DOHH2 (cell line): ENCODE measurements around the gene ATXN7.

Source experiments
- H3F3A ChIP-seq: fragments of 200-600 bp; sonication (generic), shearing (Covaris generic); 2 replicates; pipeline ENCODE4 v1.6.0; 2016; ENCODE audit warnings: antibody characterized with exemption, mild to moderate bottlenecking; ENCODE audit not compliant: control insufficient read depth, insufficient read depth
- H3K27ac ChIP-seq: fragments of 200-600 bp; sonication (generic); 2 replicates; pipeline ENCODE4 v1.5.1; 2014; ENCODE audit warnings: low read depth, mild to moderate bottlenecking, low read length, moderate library complexity
- H3K27me3 ChIP-seq: fragments of 200-600 bp; sonication (generic); 2 replicates; pipeline ENCODE4 v1.6.1; 2014; ENCODE audit warnings: mild to moderate bottlenecking, low read length, mixed read lengths; ENCODE audit not compliant: control insufficient read depth
- H3K36me3 ChIP-seq: fragments of 200-600 bp; sonication (generic); 2 replicates; pipeline ENCODE4 v1.6.1; 2014; ENCODE audit warnings: mild to moderate bottlenecking, low read length, moderate library complexity, mixed read lengths; ENCODE audit not compliant: control insufficient read depth
- H3K4me1 ChIP-seq: fragments of 200-600 bp; sonication (generic); 2 replicates; pipeline ENCODE4 v1.6.1; 2014; ENCODE audit warnings: mild to moderate bottlenecking, low read length, mixed read lengths; ENCODE audit not compliant: control insufficient read depth
- H3K4me2 ChIP-seq: fragments of 200-600 bp; sonication (generic); 2 replicates; pipeline ENCODE4 v1.6.0; 2014; ENCODE audit warnings: mild to moderate bottlenecking, low read length, moderate library complexity
- H3K4me3 ChIP-seq: fragments of 200-600 bp; sonication (generic); 2 replicates; pipeline ENCODE4 v1.5.1; 2014; ENCODE audit warnings: mild to moderate bottlenecking, low read length, mixed read lengths
- H3K79me2 ChIP-seq: fragments of 200-600 bp; sonication (generic); 2 replicates; pipeline ENCODE4 v1.6.1; 2014; ENCODE audit warnings: mild to moderate bottlenecking, low read length, mixed read lengths; ENCODE audit not compliant: control insufficient read depth
- H3K9me2 ChIP-seq: fragments of 200-600 bp; sonication (generic); replicated peaks from 2 replicates; pipeline ENCODE4 v1.6.1; 2014; ENCODE audit warnings: mild to moderate bottlenecking, low read length, mixed read lengths; ENCODE audit not compliant: control insufficient read depth
- H3K9me3 ChIP-seq: fragments of 200-600 bp; sonication (generic); 2 replicates; pipeline ENCODE4 v1.6.1; 2014; ENCODE audit warnings: antibody characterized with exemption, low read length, mixed read lengths; ENCODE audit not compliant: control insufficient read depth, insufficient read depth
- H4K20me1 ChIP-seq: fragments of 200-600 bp; sonication (generic); 2 replicates; pipeline ENCODE4 v1.6.0; 2014; ENCODE audit warnings: low read depth, mild to moderate bottlenecking, antibody characterized with exemption, low read length, moderate library complexity; ENCODE audit not compliant: control insufficient read depth, insufficient read depth
- CTCF ChIP-seq: fragments of 200-600 bp; sonication (generic); IDR thresholded peaks from one replicate; pipeline ENCODE4 v1.5.1; 2014; ENCODE audit warnings: antibody characterized with exemption, mild to moderate bottlenecking, low read depth, low read length; ENCODE audit not compliant: poor library complexity, severe bottlenecking
- EZH2phosphoT487 ChIP-seq: fragments of 200-600 bp; sonication (generic); IDR thresholded peaks from 2 replicates; pipeline ENCODE4 v1.6.1; 2017; ENCODE audit warnings: borderline replicate concordance, mild to moderate bottlenecking, antibody characterized with exemption, low read length, moderate library complexity, mixed read lengths

Gene ATXN7

GRCh38 chr3:63886858-63887257 lies 23.2 kb downstream of the ATXN7 start:
- Histone ChIP-seq H3F3A (no peaks in the 10 kb centered on the region), H3K36me3 (peaks cover 11% of the 10 kb centered on the region), H3K9me2 (no peaks in the 10 kb centered on the region), H3K4me3 (no peak overlapping the region), H3K4me1 (no peaks in the 10 kb centered on the region), H3K27ac (no peak overlapping the region), H3K79me2 (peaks cover 75% of the 10 kb centered on the region), H3K4me2 (no peak overlapping the region), H4K20me1 (no peaks in the 10 kb centered on the region), H3K27me3 (no peaks in the 10 kb centered on the region), H3K9me3 (no peaks in the 10 kb centered on the region)
- no peak for TF ChIP-seq CTCF

- no peak for TF ChIP-seq CTCF
- no peak for TF ChIP-seq EZH2phosphoT487
- peaks cover 75% of the 10 kb centered on the region for H3K79me2 ChIP-seq
- H3K4me1 ChIP-seq, result peaks cover 11% of the 10 kb centered on the region; the same call in 1 of the 2 replicates
These were observed 27.9 kb downstream of the ATXN7 start for GRCh38 chr3:63891518-63891917.

GRCh38 chr3:63892773-63893352 lies 29.2 kb downstream of the ATXN7 start:
- H3K79me2 ChIP-seq, result peaks cover 75% of the 10 kb centered on the region

More at GRCh38 chr3:63891518-63891917, 27.9 kb downstream of the ATXN7 start:
- H4K20me1 ChIP-seq, result no peaks in the 10 kb centered on the region
- H3K9me3 ChIP-seq, result no peaks in the 10 kb centered on the region
- H3F3A ChIP-seq, result no peaks in the 10 kb centered on the region
- H3K9me2 ChIP-seq, result no peaks in the 10 kb centered on the region
- H3K36me3 ChIP-seq, result peaks cover 18% of the 10 kb centered on the region
- no peaks in the 10 kb centered on the region for H3K27me3 ChIP-seq
- H3K27ac ChIP-seq, result no peak overlapping the region
- no peak overlapping the region for H3K4me3 ChIP-seq
- no peak overlapping the region for H3K4me2 ChIP-seq

More at GRCh38 chr3:63892773-63893352, 29.2 kb downstream of the ATXN7 start:
- Histone ChIP-seq H3K4me3 (no peak overlapping the region), H3K4me2 (no peak overlapping the region), H3K9me2 (no peaks in the 10 kb centered on the region), H3F3A (no peaks in the 10 kb centered on the region), H3K9me3 (no peaks in the 10 kb centered on the region), H3K36me3 (peaks cover 18% of the 10 kb centered on the region), H3K27ac (no peak overlapping the region), H3K4me1 (peaks cover 11% of the 10 kb centered on the region; the same call in 1 of the 2 replicates), H3K27me3 (no peaks in the 10 kb centered on the region), H4K20me1 (no peaks in the 10 kb centered on the region)
- no peak for TF ChIP-seq CTCF
- no peak for TF ChIP-seq EZH2phosphoT487
